Stromal cell of bone marrow (primary cell): ENCODE measurements around the gene ZNF205.
"Not testable (repeated sequence)": the region's sequence is repeated elsewhere in the genome, so short reads cannot be mapped to it uniquely, and the experiment has no call there.

Experiments used
- DNase-seq: peaks from one replicate; pipeline ENCODE4 v3.0.0-alpha.2; 2012; ENCODE audit warnings: low read depth

The ZNF205 gene

DNA sequence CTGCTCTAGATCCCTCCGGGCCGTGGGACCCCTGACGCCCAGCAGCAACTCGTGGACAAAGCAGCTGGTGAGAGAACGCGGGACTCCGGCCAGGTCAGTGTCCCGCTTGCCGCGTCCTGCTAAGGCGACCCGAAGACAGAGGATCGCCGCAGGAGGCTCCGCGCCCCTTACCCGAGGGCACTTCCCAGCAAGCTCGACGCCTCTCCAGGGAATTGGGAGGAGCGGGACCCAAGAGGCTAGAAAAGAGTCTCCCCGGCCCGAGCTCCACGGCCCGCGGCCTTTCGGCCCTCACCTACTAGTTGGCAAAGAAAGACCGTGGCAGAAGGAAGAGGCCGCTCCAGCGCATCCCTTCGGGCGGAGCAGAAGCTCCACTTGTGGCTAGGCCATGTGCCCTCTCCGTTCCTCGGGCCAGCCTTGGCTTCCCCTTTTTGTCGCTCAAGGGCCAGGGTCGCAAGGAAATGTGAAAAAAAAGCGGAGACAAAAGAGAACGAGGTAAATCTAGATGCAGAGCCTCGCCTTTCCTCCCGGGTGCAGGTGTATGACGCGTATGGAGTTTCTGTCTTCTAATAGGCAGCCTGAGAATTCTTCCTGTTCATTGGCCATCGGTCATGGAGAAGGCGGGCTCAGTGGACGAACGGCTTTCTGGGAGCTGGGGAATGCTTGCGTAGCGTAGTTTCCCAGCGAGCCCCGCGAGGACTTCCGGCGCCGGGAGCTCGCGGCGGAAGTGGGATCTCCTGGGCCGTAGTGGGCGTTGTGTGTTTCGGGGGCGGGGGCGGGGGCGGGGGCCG, 22.1 kb downstream of the ZNF205 start, which contains the start of gene ZNF213:
ZNF213 (plus strand) TSS at position 692 of the 788 bp plus-strand sequence. CDS start 2,252 bp downstream, outside the sequence.
- DNase-seq = peak; percentile 99

DNA sequence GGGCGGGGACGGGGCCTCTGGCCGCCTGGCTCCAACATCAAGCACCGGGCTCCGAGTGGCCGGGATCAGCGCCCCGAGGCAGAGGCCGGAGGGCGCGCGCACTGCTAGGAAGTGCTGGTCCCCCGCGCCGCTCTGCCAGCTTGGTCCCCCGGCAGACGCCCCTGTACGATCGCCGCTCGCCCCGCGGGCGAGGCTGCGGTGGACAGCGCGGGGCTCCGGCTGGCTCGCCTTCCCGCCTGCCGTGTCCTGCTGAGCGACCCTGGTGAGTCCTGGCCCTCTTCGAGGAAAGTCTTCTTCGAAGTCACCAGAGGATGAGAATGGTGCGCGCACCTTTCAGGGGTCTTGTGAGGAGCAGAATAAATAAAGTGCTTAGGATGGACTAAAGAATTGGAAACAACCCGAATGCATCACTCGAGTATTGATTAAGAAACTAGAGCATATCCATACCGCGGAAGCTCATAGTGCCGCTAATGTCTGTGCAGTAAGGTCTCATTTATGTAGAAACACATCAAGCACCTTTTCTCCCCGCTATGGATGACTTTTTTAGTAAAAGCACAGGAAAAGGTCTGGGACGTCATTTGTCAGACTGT, 22.8 kb downstream of the ZNF205 start:
- no peak for DNase-seq

DNA sequence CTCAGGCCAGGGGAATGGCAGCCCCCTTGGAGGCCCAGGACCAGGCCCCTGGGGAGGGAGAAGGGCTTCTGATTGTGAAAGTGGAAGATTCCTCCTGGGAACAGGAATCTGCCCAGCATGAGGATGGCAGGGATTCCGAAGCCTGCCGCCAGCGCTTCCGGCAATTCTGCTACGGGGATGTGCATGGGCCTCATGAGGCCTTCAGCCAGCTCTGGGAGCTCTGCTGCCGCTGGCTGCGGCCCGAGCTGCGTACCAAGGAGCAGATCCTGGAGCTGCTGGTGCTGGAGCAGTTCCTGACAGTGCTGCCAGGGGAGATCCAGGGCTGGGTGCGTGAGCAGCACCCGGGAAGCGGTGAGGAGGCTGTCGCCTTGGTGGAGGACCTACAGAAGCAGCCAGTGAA, 24.9 kb downstream of the ZNF205 start:
- no peak for DNase-seq

DNA sequence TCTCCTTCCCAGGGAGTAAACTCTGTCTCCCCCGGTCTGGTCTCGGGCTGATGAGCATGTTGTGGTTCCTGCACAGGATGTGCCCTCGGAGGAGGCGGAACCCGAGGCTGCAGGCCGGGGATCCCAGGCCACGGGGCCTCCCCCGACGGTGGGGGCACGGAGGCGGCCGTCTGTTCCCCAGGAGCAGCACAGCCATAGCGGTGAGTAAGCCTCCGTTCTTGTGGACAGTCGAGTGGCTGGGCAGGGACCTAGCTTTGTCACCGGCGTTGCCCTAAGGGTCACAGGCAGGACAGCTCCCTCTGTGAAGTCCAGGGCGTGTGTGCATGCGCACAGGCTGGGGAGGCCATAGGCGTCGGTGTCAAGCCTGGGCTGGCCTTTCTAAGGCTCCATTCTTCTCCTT, 26.0 kb downstream of the ZNF205 start:
- no peak for DNase-seq

DNA sequence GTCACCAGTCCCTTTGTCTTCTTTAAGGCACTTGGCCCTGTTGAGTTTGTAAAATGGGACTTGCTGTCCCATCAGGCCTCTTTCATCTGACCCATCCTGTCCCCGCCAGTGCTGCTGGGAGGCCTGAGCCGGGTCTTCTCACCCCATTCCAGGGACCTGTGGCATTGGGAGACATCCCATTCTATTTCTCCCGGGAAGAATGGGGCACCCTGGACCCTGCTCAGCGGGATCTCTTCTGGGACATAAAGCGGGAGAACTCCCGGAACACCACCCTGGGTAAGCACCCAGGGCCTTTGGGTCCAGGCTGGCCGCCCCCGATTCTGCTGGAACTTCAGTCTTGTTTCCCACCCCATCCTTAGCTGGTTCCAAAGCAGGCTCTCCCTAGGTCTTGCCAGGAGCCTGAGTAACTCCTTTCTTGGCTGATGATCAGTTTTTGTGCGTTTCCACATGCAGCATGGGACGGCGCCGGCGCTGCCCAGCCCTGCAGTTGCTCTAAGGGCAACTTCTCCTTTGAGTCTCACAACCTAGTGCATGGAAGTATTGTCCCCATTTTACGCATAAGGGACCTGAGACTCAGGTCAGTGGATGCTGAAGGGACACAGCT, 26.5 kb downstream of the ZNF205 start:
- no peak for DNase-seq

DNA sequence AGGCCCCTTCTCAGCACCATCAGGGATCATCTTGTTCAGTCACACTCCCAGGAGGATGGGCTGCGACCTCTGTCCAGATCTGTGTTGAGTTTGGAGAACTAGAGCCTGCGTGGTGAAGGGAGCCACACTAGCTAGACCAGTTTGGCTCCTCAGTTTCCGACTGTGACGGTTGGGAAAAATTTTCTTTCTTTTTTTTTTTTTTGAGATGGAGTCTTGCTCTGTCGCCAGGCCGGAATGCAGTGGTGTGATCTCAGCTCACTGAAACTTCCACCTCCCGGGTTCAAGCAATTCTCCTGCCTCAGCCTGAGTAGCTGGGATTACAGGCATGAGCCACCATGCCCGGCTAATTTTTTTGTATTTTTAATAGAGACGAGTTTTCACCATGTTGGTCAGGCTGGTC, 27.2 kb downstream of the ZNF205 start:
- DNase-seq = not testable (repeated sequence)

DNA sequence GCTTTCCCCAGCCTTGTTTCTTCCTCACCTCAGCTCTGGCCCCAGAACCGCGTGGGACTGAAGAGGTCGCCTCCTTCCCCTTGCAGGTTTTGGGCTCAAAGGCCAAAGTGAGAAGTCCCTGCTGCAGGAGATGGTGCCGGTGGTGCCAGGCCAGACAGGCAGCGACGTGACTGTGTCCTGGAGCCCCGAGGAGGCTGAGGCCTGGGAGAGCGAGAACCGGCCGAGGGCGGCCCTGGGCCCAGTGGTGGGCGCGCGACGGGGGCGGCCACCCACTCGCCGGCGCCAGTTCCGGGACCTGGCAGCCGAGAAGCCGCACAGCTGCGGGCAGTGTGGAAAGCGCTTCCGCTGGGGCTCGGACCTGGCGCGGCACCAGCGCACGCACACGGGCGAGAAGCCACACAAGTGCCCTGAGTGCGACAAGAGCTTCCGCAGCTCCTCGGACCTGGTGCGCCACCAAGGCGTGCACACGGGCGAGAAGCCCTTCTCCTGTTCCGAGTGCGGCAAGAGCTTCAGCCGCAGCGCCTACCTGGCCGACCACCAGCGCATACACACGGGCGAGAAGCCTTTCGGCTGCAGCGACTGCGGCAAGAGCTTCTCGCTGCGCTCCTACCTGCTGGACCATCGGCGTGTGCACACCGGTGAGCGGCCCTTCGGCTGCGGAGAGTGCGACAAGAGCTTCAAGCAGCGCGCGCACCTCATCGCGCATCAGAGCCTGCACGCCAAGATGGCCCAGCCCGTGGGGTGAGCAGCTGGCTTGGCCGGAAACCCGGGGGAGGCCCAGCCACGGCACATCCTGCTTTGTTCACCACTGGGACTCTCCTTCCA, 28.4 kb downstream of the ZNF205 start:
- DNase-seq = no peak

DNA sequence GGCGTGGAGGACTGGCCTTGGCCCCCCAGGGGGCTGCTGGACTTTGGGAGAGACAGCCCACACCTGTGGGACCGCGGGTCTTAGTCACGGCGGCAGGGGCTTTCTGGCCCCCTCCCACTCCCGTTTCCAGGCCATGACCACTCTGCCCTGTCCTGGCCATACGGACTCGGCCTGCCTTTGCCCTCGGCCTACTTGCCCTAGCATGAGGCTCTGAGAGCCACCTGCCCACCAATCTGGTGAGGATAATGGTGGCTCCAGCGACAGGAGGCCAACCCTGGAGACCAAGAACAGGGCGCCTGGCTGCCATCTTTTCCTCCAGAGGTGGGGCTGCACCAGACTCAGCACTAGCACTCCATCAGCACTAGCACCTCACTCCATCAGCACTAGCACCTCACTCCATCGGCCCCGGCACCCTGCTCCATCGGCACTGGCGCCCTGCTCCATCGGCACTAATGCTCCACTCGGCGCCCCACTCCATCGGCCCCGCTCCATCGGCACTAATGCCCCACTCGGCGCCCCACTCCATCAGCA, 29.5 kb downstream of the ZNF205 start:
- DNase-seq = no peak

DNA sequence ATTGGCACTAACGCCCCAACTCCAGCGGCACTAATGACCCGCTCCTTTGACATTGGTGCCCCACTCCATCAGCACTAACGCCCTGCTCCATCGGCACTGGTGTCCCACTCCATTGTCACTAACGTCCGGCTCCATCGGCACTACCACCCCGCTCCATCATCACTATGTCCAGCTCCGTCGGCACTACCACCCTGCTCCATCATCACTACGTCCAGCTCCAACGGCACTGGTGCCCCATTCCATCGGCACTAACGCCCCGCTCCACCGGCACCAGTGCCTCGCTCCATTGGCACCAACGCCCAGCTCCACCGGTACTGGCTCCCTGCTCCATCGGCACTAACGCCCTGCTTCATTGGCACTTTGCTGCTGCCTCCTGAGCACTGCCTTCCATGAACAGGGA, 29.9 kb downstream of the ZNF205 start:
- DNase-seq = no peak

DNA sequence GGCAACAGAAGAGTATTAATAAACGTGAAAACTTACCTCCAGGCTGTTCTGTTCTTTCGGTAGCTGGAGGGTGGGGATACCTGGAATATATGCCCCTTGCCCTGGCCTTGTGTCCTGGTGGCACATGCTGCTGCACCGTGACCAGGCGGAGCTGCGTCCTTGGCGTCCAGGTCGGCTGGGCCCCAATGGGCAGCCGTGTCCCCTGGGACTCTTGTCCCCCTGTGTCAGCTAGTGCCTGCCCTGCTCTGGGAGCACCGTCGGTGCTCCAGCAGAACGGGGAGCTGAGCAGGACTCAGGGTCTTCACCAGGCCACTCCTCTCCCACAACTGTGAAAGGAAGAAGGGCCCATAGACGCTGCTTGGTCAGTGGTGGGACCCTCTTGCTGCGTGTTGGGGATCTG, 30.4 kb downstream of the ZNF205 start:
- no peak for DNase-seq

DNA sequence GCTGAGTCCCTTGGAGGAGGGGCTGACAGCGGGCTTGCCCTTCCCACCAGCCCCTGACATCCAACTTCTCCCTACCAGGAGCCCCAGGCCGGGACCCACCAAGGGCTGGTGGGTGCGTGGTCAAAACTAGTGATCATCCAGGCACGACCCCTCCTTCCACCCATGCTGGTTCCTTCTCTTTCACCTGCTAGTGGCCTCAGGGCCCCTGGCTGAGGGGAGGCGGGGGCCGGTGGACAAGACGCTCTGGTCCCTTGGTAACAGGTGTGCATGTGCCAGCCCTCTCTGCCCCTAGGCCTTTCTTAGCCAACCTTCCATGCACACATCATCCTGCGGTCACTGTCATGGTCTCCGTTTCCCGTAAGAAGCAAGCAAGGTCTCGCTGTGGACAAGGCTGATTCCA, 30.8 kb downstream of the ZNF205 start:
- no peak for DNase-seq

DNA sequence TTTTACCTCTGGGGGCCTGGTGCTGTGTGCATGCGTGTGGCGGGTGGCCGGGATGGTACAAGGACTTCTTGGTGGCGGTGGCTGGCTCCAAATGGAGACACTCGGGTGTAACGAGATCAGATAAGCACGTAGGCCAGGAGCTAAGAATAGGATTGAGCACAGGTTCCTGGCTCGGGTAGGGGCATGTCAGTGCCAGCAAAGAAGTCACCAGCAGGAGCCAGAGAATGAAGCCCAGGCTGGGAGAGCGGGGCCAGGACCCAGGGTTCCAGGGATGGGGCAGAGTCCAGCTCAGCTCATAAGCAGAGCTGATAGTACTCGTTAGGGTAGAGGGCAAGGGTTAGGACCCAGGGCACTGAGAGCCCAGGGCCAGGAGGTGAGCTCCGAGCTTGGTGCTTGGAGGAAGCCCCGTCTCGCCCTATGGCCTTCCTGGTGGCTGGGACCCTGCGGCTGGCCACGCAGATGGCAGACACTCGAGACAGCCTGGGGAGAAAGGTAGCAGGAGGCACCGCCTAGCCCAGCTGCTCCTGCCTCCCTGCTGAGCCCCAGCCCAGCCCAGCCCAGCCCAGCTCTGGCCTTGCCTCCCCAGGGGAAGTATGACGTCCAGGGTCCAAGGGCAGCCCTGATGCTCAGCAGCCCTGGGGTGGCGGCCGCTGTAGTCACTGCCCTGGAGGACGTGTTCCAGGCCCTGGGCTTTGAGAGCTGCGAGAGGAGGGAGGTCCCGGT, 31.4 kb downstream of the ZNF205 start:
- DNase-seq = no peak

DNA sequence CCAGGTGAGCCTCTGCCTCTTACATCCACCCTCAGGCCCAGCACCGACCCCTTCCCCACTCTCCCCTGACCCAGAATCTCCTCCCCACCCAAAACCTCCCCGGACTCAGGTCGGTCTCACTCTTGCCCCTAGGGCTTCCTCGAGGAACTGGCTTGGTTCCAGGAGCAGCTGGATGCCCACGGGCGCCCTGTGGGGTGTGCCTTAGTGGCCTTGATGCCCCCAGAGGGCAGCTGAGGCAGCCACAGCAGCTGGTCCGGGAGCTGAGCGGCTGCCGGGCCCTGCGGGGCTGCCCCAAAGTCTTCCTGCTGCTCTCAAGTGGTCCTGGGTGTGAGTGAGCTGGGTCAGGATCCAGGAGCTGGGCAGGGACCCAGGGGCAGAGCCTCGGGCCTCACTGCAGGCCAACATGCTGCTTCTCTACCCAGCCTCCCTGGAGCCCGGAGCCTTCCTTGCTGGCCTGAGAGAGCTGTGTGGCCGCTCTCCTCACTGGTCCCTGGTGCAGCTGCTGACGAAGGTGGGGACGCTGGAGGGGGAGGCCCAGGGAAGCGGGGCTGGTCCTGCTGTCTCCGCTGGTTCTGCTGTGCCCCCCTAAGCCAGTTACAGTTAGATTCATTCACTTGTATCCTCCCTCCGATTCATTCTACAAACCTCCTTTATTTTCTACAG, 32.1 kb downstream of the ZNF205 start:
- DNase-seq = no peak

DNA sequence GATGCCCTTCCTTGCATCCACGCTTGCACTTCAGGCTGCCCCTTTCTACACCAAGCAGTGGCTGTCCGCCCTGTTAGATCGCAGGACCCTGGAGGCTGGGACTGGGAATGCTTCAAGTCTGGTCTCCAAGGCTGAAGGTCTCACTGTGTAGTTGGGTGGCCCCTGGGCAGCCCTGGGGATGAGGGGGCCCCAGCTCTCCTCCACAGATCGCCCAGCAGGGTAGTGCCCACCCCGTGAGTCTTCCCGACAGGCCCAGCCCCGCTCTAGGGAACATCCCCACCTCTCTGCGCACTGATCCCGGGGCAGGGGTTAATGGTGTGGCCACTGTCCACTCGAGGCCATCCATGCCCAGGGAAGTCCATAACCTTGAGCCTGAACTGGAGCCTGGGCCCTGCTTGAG, 32.8 kb downstream of the ZNF205 start:
- no peak for DNase-seq

DNA sequence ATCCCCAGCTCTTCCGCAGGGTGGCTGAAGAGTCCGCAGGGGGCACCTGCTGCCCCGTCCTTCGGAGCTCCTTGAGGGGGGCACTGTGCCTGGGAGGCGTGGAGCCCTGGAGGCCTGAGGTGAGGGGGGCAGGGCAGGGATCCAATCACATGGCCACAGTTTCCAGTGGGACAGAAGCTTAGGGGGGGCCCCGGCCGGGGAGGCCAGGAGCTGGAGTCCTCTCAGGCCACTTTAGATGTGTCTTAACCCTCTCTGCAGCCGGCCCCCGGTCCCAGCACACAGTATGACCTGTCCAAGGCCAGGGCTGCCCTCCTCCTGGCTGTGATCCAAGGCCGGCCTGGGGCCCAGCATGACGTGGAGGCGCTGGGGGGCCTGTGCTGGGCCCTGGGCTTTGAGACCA, 33.3 kb downstream of the ZNF205 start:
- no peak for DNase-seq

DNA sequence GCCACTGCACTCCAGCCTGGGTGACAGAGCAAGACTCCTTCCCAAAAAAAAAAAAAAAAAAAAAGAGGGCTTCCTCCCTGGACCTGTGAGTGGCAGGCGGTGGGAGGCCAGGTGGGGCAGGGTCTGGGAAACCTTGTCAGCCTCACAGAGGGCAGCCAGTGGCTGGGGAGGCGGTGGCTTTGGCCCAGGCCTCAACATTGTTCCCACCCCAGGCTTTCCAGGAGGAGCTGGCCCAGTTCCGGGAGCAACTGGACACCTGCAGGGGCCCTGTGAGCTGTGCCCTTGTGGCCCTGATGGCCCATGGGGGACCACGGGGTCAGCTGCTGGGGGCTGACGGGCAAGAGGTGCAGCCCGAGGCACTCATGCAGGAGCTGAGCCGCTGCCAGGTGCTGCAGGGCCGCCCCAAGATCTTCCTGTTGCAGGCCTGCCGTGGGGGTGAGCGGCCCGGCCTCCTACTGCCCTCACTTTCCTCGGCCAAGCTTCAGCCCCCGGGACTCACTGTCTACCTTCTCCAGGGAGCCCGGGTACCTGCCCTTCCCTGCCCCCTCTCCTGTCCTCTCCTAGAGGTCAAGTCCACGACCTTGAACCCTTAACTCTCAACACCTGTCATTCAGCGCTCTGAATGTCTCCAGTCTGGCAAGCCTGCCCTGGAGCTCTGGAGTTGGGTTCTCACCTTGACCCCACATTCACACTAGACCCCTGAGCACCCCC, 34.8 kb downstream of the ZNF205 start:
- no peak for DNase-seq

DNA sequence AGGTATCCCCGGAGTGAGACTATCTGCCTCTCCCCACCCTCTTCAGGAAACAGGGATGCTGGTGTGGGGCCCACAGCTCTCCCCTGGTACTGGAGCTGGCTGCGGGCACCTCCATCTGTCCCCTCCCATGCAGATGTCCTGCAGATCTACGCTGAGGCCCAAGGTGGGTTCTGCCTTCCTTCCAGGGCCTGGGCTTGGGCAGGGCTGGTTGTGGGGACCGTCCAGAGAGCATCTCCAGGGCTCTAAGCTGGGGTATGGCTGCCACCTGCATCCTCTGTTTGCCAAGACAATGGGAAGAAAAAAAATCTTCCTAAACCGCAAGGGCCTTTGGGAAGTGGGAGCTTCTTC, 35.3 kb downstream of the ZNF205 start:
- DNase-seq = no peak

DNA sequence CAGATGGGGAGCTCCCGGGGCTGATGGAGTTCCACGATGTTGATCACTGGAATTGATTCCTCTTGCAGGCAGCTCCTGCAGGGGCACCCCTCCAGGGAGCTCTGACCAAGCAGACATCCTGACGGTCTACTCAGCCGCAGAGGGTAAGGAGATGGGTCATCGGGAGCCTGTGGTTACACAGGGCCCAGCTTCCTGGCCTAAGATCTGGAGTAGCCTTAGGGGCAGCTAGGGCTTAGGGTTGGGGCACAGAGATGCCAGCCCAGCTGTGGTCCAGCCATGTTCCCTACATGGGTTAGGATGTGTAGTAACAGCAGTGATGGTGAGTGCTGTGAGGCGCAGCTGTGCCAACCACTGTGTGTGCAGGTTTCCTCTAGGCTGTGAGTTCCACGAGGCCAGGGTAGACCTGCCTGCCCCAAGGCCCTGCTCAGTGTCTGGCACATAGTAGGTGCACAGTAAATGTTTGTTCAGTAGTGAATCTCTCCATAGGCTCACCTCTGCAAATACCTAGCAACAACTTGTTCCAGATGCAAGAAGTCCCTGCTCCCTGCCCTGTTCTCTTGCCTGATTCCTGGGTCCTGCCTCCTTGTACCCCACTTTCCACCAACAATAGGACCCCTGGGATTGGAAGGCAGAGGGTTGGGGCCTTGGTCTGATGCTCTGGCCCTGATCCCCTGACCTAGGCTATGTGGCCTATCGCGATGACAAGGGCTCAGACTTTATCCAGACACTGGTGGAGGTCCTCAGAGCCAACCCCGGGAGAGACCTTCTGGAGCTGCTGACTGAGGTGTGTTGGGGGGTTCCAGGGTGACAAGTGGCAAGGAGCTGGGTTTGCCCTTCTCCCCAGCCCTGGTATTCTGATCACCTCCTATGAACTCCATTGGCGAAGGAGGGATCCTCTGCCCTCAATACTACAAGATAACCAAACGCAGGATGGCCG, 36.1 kb downstream of the ZNF205 start:
- DNase-seq = no peak

DNA sequence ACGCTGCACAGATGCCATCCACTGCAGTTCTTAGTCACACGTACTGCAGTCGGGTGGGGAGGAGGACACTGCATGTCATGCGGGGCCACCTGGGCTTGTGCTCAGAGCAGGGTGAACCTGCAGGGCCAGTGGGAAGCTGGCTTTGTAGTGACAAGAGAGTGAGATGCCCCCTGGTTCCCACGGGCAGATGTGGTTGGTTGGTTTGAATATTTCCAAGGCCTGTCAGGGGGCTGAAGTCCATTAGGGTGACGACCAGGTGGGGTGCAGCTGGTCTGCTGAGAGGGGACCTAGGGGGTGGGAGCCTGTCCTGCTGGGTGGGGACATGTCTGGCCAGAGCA, 36.8 kb downstream of the ZNF205 start:
- no peak for DNase-seq
